HG02840 (cell line): ENCODE data around the gene FBXO9.

ENCODE experiments used
- ATAC-seq: cut with Tn5 transposase; IDR thresholded peaks from one replicate; pipeline ENCODE4 v1.9.1; 2021; ENCODE audit warnings: mild to moderate bottlenecking, moderate library complexity, moderate number of reproducible peaks; ENCODE audit not compliant: unreplicated experiment, low FRiP score

FBXO9 gene

GRCh38 chr6:53086302-53086701, 21.1 kb downstream of the FBXO9 start:
- ATAC-seq, result no peak

DNA sequence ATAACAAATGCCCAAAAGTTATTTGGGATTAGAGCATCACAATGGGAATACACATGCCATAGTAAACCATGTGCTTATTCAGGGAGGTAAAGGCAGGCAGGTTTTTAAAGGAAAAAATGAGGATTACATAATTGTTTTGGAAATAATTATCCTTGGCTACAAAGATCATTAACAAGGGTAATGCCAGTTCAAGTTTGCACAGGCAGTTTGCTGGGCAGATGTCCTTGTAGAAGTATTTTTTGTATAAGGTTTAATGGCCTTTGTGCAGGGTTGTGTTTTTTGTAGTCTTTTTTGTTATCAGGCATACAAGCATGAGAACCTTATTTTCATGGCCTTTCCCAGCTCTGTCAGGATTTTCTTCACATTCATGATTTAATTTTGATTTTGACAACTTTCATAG, 24.7 kb downstream of the FBXO9 start:
- ATAC-seq, result no peak

DNA sequence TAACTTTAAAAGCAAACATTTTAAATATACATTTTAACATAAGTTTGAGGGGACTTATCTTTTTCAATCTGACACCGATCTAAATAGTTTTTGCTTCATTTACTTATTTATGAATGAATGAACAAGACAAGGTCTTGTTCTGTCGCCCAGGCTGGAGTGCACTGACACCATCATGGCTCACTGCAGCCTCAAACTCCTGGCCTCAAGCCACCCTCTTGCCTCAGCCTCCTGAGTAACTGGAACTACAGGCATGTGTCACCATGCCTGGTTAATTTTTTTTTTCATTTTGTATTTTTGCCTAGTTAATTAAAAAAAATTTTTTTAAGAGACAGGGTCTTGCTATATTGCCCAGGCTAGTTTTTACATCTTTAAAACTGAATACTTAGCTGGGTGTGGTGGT, 25.4 kb downstream of the FBXO9 start:
- no peak for ATAC-seq

- ATAC-seq, result no peak
Observed at GRCh38 chr6:53095270-53095669, 30.1 kb downstream of the FBXO9 start.

- ATAC-seq, result no peak
Observed at GRCh38 chr6:53095716-53096115, 30.5 kb downstream of the FBXO9 start.

- no peak for ATAC-seq
Observed at GRCh38 chr6:53100561-53100960, 35.4 kb downstream of the FBXO9 start.

GRCh38 chr6:53101006-53101405, 35.8 kb downstream of the FBXO9 start:
- no peak for ATAC-seq

GRCh38 chr6:53103993-53104675, 38.9 kb downstream of the FBXO9 start:
- no peak for ATAC-seq

- no peak for ATAC-seq
Observed at GRCh38 chr6:53104916-53105315, 39.7 kb downstream of the FBXO9 start.

- ATAC-seq, result no peak
Observed at GRCh38 chr6:53107091-53107490, 41.9 kb downstream of the FBXO9 start.

GRCh38 chr6:53109612-53110011, 44.4 kb downstream of the FBXO9 start:
- ATAC-seq, result peak; percentile 72

GRCh38 chr6:53111865-53112264, 46.7 kb downstream of the FBXO9 start:
- no peak for ATAC-seq

DNA sequence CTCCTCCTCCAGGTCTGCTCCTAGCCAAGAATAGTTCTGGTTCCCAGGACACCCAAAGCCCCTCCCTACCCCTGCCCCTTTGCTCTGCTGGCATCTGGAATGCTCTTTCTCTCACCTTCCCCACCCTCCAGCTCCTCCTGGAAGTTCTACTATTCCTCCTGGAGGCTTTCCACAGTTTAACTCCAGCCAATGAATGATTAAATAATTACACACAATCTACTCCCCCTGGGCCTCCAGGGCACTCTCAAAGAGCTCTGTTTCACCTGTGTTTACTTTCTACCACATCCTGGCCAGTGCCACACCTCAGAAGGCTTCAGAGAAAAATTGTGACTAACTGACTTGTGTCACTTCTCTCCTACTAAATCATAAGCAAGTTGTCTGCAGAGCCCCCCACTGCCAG, 47.2 kb downstream of the FBXO9 start:
- ATAC-seq, result no peak

DNA sequence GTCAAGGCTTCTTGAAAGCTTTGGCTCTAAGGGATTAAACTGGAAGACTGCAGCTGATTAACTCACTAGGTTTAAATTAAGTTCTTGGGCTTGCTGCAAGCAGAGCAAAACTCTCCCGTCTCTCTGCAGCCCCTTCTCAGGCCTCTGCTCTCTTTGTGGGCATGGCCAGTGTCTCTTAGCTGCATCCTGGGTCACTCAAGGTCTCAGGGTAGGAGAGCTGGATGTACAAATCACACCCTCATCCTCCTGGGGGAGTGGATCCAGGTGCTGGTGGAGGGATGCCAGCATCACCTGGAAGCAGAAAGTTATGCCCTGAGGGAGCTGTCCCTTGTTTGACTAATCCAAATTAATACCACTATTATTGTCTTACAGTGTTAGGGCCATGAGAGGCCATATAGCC, 47.7 kb downstream of the FBXO9 start:
- no peak for ATAC-seq

GRCh38 chr6:53113742-53114141, 48.5 kb downstream of the FBXO9 start:
- no peak for ATAC-seq

DNA sequence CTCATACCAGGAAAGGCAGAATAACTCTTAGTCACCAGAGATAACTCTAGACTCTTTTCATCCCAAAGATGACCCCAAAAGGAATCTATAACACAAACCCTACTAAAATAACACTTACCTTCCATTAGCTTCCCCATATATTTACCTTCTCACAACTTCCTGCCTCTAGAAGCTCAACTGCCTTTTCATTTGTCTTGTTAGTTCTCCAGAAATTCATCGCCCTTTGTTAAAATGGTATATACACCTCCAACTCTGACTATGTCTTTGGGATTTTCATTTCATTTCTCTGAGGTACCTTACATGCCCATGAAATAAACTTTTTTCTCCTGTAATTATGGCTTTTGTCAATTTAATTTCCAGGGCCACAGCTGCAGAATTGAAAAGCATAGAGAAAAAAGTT, 49.9 kb downstream of the FBXO9 start:
- ATAC-seq, result no peak

DNA sequence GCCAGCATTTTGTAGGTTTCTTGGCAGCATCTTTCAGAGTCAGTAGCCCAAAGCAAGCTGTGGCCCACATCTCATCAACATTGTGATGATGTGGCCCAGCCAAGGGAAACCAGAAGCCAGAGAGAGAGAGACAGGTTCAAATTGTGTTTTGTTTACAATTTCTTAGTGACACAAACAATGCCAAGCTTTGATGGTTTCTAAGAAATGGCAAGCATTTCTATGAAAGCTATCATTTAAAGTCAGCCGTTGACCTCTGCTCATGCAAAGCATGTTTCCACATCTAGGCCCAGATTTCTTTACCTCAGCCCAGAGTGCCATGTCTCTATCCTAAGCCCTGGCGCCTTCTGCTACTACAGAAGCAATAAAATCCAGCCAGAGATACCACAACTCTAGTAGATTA, 50.5 kb downstream of the FBXO9 start:
- ATAC-seq, result no peak

GRCh38 chr6:53119349-53119748, 54.1 kb downstream of the FBXO9 start:
- no peak for ATAC-seq

DNA sequence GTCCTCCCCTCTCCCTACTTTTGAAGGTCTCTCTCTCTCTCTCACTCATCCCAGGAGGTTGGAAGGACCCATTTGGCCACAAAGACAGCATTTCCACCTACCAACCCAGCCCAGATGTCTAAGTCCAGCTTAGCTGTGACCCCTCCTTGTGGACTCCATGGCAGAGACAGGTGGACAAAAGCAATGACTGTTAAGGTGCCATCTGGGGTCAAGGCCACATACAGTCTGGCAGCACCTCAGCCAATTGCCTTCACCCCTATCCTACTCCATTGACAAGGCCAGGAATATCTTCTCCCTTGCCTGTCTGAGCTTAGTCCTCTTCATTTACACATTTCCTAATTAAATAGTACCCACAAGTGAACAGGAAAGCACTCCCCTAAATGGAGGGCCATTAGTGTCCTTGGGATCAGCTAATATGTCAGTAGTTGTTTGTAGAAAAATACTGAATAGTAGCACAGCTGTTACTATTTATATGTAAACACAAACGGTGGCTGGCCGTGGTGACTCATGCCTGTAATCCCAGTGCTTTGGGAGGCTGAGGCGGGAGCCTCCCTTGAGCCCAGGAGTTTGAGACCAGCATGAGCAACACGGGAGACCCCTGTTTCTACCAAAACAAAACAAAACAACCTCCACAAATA, 54.7 kb downstream of the FBXO9 start:
- no peak for ATAC-seq

GRCh38 chr6:53124131-53124800, 59.1 kb downstream of the FBXO9 start:
- ATAC-seq, result no peak

DNA sequence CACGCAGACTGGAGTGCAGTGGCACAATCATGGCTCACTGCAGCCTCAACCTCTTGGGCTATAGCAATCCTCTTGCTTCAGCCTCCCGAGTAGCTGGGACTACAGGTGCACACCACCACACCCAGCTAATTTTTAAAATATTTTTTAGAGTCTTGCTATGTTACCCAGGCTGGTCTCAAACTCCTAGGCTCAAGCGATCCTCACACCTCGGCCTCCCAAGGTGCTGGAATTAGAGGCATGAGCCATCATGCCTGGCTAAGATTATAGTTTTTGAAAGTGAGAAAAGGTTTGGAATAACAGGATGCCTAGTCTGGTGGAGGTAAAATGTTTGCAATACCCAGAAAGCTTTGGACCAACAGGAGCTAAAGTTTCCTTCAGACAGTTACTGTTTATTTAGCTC, 60.1 kb downstream of the FBXO9 start:
- no peak for ATAC-seq

- no peak for ATAC-seq
Observed at GRCh38 chr6:53128842-53129241, 63.6 kb downstream of the FBXO9 start.
